Left lung (tissue), 10 donors: ENCODE data around the gene RTP4. TPM values are rescaled to one million over a fixed set of nuclear protein-coding genes. Genes with fewer than 3 reads are reported as not detected.

Experiments used
- ATAC-seq: fragments of 200-7000 bp; cut with Tn5 transposase; one replicate; pipeline ENCODE4 v1.9.1; 2020; ENCODE audit warnings: moderate library complexity
- DNase-seq, 4 donors: peaks; one replicate each; pipeline ENCODE4 v3.0.0-alpha.2; 2013 to 2020
- H3K27ac ChIP-seq, 2 donors: fragments of 200-600 bp; sonication (generic) in 1 of 2; one replicate each; pipeline versions ENCODE4 v1.5.0 to v1.8.0; 2020 to 2021
- H3K27me3 ChIP-seq, 2 donors: fragments of 200-600 bp; sonication (generic) in 1 of 2; one replicate each; pipeline versions ENCODE4 v1.5.0 to v1.8.0; 2020 to 2021
- H3K36me3 ChIP-seq, 2 donors: fragments of 200-600 bp; sonication (generic) in 1 of 2; one replicate each; pipeline versions ENCODE4 v1.5.0 to v1.8.0; 2020 to 2021
- H3K4me1 ChIP-seq, 2 donors: fragments of 200-600 bp; one replicate each; pipeline ENCODE4 v1.8.0; 2021
- H3K4me3 ChIP-seq, 2 donors: fragments of 200-600 bp; sonication (generic) in 1 of 2; one replicate each; pipeline versions ENCODE4 v1.5.0 to v1.8.0; 2020 to 2021; ENCODE audit warnings: mild to moderate bottlenecking in 1 of 2
- H3K9me3 ChIP-seq, 2 donors: fragments of 200-600 bp; sonication (generic) in 1 of 2; one replicate each; pipeline versions ENCODE4 v1.5.0 to v1.8.0; 2020 to 2021
- CTCF ChIP-seq, 2 donors: fragments of 200-600 bp; sonication (generic) in 1 of 2; IDR thresholded peaks; one replicate each; pipeline versions ENCODE4 v1.5.0 to v1.8.0; 2021; ENCODE audit warnings: antibody characterized with exemption in 2 of 2
- intact Hi-C, 2 donors: fragments of 100-400 bp; cut with DNase I; formaldehyde crosslinking; loops; one replicate each; pipeline versions ENCODE4 v1.11.2 to v1.14.2; 2022
- polyA plus RNA-seq, 6 donors: library from polyadenylated mRNA; unstranded; fragments of 120-200 nt; gene quantifications; one replicate each; pipeline ENCODE4 v1.2.1, GENCODE V29; 2013; ENCODE audit not compliant: insufficient read length in 6 of 6
- total RNA-seq, 2 donors: library from RNA; stranded (reverse); fragmentation: NEBNext Ultra II Directional; extraction: Animal tissue kit (Norgen Biotek cat#: 25700); gene quantifications; one replicate each; pipeline ENCODE4 v1.2.1, GENCODE V29; 2021
- donor health status: DM: no; HTN: yes; CAD: no.
- donor health status: DM: no; HTN: no; CAD: no.

RTP4 gene
- total and polyA plus RNA-seq, 8 donors = 0.38 to 5.1 (median 0.70) TPM

GRCh38 chr3:187367561-187368103, 553 bp upstream of the RTP4 start:
- H3K9me3 ChIP-seq = no peaks in the 10 kb centered on the region
- H3K27ac ChIP-seq = peak overlapping the region; percentile 90 to 92
- no peak for TF ChIP-seq CTCF (IDR thresholded peaks at IDR 0.05)
- H3K4me1 ChIP-seq = peaks cover 0 to 23% of the 10 kb centered on the region in 2 donors
- H3K36me3 ChIP-seq = peaks cover 0 to 19% of the 10 kb centered on the region in 2 donors
- DNase-seq = peak in 1 of 4 donors; percentile 80
- H3K4me3 ChIP-seq = peak overlapping the region in 1 of 2 donors; percentile 55
- no peaks in the 10 kb centered on the region for H3K27me3 ChIP-seq
- intact Hi-C loops = no loop called here
- peak; percentile 7 for ATAC-seq

GRCh38 chr3:187369089-187369447, 883 bp downstream of the RTP4 start:
- DNase-seq = no peak
- TF ChIP-seq CTCF (IDR thresholded peaks at IDR 0.05) = no peak
- Histone ChIP-seq H3K27me3 (no peaks in the 10 kb centered on the region), H3K4me3 (peak overlapping the region; percentile 34 to 55), H3K27ac (peak overlapping the region; percentile 90 to 92), H3K36me3 (peaks cover 0 to 19% of the 10 kb centered on the region in 2 donors), H3K4me1 (peaks cover 0 to 23% of the 10 kb centered on the region in 2 donors), H3K9me3 (no peaks in the 10 kb centered on the region)
- intact Hi-C loops = no loop called here
- ATAC-seq = peak; percentile 47

GRCh38 chr3:187370051-187370450, 1.9 kb downstream of the RTP4 start:
- DNase-seq (no peak), ATAC-seq (no peak)
- intact Hi-C loops = no loop called here
- H3K36me3 ChIP-seq = peaks cover 0 to 19% of the 10 kb centered on the region in 2 donors
- no peak overlapping the region for H3K27ac ChIP-seq
- H3K4me3 ChIP-seq = peak overlapping the region in 1 of 2 donors; percentile 55
- TF ChIP-seq CTCF (IDR thresholded peaks at IDR 0.05) = no peak
- H3K4me1 ChIP-seq = peaks cover 0 to 23% of the 10 kb centered on the region in 2 donors
- H3K9me3 ChIP-seq = no peaks in the 10 kb centered on the region
- no peaks in the 10 kb centered on the region for H3K27me3 ChIP-seq

- H3K4me3 ChIP-seq = no peak overlapping the region
- H3K9me3 ChIP-seq = no peaks in the 10 kb centered on the region
- no peaks in the 10 kb centered on the region for H3K27me3 ChIP-seq
- DNase-seq (no peak), ATAC-seq (no peak)
- H3K4me1 ChIP-seq = no peaks in the 10 kb centered on the region
- TF ChIP-seq CTCF (IDR thresholded peaks at IDR 0.05) = no peak
- no peak overlapping the region for H3K27ac ChIP-seq
- peaks cover 0 to 19% of the 10 kb centered on the region in 2 donors for H3K36me3 ChIP-seq
- intact Hi-C loops = no loop called here
Observed at GRCh38 chr3:187375581-187375980, 7.4 kb downstream of the RTP4 start.

- Histone ChIP-seq H3K27ac (no peak overlapping the region), H3K9me3 (no peaks in the 10 kb centered on the region), H3K36me3 (no peaks in the 10 kb centered on the region), H3K27me3 (no peaks in the 10 kb centered on the region), H3K4me3 (no peak overlapping the region), H3K4me1 (no peaks in the 10 kb centered on the region)
- TF ChIP-seq CTCF (IDR thresholded peaks at IDR 0.05) = no peak
- DNase-seq = no peak
- ATAC-seq = no peak
- intact Hi-C loops = no loop called here
Observed at GRCh38 chr3:187377842-187378241, 9.7 kb downstream of the RTP4 start.
